Stimulated activated CD4-positive, alpha-beta T cell treated with anti-CD3 and anti-CD28 coated beads, Interleukin-1b, Interleukin-23, amount 100 ng/mL, for 4 hours (primary cell): ENCODE data around the gene PALD1.
"Not testable (repeated sequence)": the region's sequence is repeated elsewhere in the genome, so short reads cannot be mapped to it uniquely, and the experiment has no call there.

Experiments used
- DNase-seq, 2 donors: peaks; one replicate each; pipeline ENCODE4 v3.0.0-alpha.2; 2020; ENCODE audit warnings: low read depth in 2 of 2

The PALD1 gene

GRCh38 chr10:70481831-70482530, 3.4 kb downstream of the PALD1 start:
- DNase-seq: no peak

DNA sequence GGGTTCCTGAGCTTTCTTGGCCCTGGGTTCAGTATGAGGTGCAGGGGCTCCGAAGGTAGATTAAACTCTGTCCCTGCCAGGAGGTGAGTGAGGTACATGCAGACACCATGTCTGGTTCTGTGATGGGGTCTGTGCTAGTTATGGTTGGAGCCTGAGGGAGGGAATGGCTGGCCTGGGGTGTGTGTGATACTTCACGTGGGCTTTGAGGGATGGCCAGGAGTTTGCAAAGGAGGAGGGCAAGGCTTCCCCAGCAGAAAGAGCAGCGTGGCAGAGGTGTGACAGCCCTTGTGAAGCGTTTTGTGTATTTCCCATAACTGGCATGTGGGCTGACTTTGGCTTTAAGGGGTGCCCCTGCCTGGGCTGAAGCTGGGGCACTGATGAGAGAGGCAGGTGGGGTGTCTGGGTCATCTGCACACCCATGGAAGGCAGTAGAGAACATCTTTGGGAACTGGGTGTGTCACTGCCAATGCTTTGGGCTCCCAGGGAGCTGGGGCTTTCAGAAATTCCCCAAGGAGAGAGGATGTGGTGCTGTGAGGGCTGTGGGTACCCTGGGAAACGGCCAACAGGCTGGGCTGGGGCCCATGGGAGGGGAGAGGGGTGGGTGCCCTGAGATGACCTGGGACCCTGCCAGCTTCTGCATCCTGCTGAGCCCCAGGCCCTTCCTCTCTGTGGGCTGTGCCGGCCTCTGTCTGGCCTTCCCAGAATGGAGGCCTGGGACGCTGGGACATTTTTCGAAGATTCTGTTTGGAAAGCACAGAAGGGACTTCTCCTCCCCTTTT, 4.6 kb downstream of the PALD1 start:
- DNase-seq: no peak

DNA sequence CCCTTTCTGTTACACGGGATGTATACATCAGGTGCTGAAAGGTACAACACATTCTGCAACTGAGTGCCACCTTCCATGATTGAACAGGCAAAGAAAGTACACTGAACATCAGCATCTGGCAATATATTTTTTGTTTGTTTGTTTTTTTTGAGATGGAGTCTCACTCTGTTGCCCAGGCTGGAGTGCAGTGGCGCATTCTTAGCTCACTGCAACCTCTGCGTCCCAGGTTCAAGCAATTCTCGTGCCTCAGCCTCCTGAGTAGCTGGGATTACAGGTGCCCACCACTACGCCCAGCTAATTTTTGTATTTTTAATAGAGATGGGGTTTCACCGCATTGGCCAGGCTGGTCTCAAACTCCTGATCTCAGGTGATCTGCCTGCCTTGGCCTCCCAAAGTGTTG, 5.3 kb downstream of the PALD1 start:
- not testable (repeated sequence) for DNase-seq

DNA sequence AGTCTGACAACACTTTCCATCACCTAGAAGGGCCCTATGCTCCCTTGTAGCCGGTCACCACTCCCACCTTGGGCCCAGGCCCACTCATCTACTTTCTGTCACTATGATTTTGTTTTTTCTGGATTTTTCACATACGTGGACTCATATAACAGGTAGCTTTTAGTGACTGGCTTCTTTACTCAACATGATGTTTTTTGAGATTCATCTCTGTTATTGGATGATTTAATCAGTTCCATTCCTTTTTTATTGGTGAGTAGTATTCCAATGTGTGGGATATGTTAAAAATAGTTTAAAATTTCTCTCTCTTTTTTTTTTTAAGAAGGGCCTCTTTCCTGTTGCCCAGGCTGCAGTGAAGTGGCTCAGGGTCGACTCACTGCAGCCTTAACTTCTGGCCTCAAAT, 9.3 kb downstream of the PALD1 start:
- DNase-seq: no peak

DNA sequence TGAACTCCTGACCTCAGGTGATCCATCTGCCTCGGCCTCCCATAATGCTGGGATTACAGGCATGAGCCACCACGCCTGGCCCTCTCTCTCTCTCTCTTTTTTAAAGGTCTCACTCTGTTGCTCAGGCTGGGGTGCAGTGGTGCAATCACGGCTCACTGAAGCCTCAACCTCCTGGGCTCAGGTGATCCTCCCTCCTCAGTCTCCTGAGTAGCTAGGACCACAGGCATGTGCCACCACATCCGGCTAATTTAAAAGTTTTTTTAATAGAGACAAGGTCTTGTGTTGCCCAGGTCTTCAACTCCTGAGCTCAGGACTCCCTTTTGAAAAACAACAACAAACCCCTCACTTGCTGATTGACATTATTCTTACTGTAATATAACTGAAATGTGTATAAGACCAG, 11.6 kb downstream of the PALD1 start:
- DNase-seq: no peak

DNA sequence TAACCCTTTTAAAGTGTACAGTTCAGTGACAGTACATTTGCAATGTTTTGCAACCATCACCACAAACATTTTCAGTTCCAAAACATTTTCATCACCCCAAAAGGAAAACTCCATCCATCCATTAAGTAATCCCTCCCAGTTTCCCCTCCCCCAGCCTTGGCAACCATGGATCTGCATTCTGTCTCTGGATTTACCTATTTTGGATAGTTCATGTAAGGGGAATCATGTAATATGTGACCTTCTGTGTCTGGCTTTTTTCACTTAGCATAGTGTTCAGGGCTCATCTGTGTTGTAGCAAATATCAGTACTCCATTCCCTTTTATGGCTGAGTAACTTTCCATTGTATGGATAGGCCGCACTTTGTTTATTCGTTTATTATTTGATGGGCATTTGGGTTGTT, 13.0 kb downstream of the PALD1 start:
- no peak for DNase-seq

DNA sequence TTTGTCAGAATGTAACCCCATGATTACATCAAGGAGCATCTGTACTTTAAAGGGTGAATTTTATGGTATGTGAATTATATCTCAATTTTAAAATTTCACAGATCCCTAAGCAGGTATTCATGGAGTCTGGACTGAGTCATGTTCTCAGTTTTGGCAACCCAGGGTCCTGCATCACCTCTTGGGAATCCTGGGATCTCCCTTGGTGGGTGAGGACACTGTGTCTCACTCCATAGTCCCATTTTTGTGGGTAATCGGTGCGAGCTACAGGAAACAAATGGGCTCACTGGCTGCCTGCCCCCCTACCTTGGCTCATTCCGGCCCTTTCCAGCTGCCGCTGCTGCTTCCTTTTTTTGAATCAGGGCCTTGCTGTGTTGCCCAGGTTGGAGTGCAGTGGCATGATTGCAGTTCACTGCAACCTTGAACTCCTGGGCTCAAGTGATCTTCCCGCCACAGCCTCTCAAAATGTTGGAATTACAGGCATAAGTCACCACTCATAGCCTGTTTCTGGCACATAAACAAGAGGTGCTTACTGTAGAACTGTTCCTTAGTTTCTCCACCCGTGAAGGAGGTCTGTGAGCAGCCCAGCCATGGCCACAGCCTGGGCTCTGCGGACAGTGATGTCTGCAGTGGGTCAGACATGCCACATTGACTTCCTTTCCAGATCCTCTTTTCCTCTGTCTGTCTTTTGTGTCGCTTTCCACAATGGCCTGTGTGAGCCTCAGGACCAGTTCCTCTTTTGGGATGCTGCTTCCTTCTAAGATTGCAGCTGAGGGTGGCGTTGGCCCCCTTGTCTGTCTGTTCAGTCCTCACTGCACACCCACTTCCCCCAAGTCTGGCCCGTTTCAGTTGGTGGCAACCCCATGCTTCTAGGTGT, 14.5 kb downstream of the PALD1 start:
- no peak for DNase-seq

GRCh38 chr10:70493660-70494234, 15.2 kb downstream of the PALD1 start:
- DNase-seq: no peak

GRCh38 chr10:70494536-70494935, 16.0 kb downstream of the PALD1 start:
- no peak for DNase-seq

DNA sequence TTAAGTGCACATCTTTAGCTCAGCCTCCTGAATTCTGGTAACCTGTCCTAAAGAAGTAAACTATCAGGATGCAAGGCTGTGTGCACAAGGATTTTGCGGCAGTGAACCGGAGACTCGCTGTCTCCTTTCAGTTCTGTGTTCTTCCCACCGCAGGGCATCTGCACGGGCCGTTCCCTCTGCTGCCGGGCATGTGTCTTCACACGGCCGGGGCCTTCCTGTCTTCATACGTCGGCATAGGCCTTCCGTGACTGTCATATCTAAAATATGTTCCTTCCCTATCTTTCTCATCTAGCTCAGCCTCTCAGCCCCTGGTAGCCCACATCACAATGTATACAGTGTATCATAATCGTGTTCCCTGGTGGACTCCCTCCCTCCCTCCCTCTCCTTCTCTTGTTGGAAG, 16.4 kb downstream of the PALD1 start:
- no peak for DNase-seq

GRCh38 chr10:70495691-70496261, 17.2 kb downstream of the PALD1 start:
- no peak for DNase-seq

DNA sequence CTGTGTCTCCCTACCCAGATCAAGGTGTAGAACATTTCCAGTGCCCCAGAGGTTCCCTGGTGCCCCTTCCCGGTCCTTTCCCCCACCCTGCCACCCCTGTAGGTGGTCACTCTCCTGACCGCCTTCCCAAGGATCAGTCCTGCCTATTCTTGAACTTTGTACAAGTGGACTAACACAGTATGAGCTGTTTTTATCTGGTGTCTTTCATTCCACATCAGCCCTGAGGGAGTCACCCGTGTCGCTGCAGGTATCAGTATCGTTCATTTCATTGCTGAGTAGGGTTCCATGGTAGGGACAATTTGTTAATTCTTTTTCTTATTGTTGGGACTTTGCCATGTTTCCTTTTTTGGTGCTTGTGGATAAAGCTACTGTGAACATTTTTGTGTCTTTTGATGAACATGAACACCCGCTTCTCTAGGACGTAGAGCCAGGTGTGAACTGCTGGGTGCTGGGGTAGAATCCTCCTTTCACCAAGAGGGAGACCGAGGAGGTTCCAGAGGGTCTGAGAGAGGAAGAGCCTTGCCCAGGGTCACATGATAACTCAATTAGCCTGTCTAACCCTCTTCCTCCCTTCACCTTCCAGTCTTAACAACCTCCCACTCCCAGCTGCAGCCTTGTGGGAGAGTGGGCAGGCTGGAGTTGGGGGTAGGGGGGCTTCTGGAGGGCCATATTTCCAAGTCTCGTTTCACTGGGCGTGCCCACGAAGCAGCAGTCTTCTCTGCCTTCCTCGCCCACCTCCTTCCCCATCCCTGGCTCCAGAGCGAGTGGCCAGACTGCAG, 18.0 kb downstream of the PALD1 start:
- no peak for DNase-seq

DNA sequence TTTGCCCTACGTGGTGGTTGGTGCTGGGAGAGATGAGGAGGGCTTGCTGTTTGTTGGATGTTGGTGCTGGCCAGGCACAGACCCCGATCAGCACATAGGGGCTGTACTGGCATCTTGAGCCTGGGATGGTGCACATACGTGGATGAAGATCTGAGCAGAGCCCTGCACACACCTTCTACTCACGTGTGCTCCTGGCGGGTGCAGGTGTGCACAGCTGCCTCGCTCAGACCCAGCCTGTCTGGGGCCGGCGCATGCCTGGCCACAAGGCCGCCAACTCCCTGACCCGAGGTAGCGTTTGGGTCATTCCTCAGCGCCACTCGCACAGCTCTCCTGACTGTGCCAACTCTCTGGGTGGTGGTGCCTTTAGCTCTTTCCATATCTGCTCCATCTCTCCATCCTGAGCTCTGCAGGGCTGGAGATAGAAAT, 18.6 kb downstream of the PALD1 start:
- DNase-seq: no peak

GRCh38 chr10:70498970-70499835, 20.6 kb downstream of the PALD1 start:
- DNase-seq: no peak

GRCh38 chr10:70499836-70500167, 21.2 kb downstream of the PALD1 start:
- no peak for DNase-seq

- DNase-seq: no peak
These were observed 21.8 kb downstream of the PALD1 start for GRCh38 chr10:70500368-70500767.

DNA sequence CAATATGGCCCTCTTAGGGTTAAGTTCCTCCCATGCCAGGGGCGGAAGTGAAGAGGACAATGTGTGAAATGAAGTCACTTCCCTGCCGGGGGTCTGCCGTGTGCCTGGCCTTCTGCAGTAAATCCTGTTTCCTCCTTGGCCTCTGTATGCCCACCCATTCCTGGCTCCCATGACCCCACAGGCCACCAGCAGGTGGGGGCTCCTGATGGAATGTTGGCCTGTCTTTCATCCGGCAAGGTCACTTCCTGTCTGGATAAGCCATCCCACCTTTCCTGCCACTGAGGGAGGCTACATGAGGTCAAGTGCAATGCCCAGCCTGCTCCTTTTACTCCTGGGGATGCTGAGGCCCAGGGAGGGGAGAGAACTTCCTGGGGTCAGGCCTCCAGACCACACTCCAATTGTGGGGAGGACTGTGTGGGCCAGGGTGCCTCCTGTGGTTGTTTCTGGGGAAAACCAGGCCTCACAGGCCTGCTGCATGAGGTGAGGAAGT, 22.3 kb downstream of the PALD1 start:
- no peak for DNase-seq

DNA sequence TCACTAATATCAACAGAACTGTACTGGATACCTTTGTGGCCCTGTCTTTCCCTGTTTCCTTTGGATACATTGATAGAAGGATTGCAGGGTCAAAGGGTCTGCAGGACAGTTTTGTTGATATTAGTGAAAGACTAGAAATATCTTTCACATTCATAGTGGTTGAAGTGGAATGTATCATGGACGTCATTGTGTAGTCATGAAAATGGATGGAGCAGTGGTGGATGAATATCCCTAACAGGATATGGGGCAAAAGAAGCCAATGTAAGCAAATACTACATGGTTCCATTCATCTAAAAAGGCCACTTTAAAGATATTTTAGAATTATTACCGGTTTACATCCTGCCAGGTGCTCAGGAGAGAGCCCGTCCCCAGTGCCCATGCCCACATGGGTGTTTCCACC, 23.8 kb downstream of the PALD1 start:
- no peak for DNase-seq

GRCh38 chr10:70503776-70504175, 25.2 kb downstream of the PALD1 start:
- DNase-seq: no peak
